ENCODE results near the gene SPP2. TPM values are rescaled to one million over a fixed set of nuclear protein-coding genes. Genes with fewer than 3 reads are reported as not detected.

SPP2 gene
- total and polyA plus RNA-seq, 9 of the 15 experiments (the other 6 are each of a cell fraction or from before 2014, with no cell fraction given): not detected

GRCh38 chr2:234075518-234075915 lies 25.0 kb downstream of the SPP2 start:
- POLR2A ChIA-PET: interaction anchor here (0.6 kb wide), 2 partner anchors 8 to 321 kb away, joined by 3 read pairs; no protein-coding TSS in a partner anchor

GRCh38 chr2:234075947-234076346 lies 25.4 kb downstream of the SPP2 start:
- ChIA-PET POLR2A (interaction anchor here (0.6 kb wide), 2 partner anchors 9 to 321 kb away, joined by 3 read pairs; no protein-coding TSS in a partner anchor), CTCF (ENCODE audit: low intra/inter-chr PET ratio) (no interaction called here)
- whole genome bisulfite sequencing (ENCODE audit: insufficient coverage, low coverage, missing lambda C conversion rate): 2% methylated on average over 8 of the region's 8 CpGs
- TF ChIP-seq CREB3L1 (IDR thresholded peaks at IDR 0.05; ENCODE audit: borderline replicate concordance, low read depth) (no peak), ZNF407 (IDR thresholded peaks at IDR 0.05; ENCODE audit: low read depth) (no peak), ZNF232 (CRISPR knock-in tag; IDR thresholded peaks at IDR 0.05) (no peak), ZNF146 (CRISPR knock-in tag; IDR thresholded peaks at IDR 0.05; ENCODE audit: unreplicated experiment) (no peak)

More at GRCh38 chr2:234075518-234075915, 25.0 kb downstream of the SPP2 start:
- Histone ChIP-seq H3K9ac (ENCODE audit: insufficient read depth in 1 of 2, low read depth in 2 of 2, low read length in 2 of 2) (no peak overlapping the region), H4K20me1 (replicated peaks; ENCODE audit: control insufficient read depth, insufficient read depth, low read length) (no peaks in the 10 kb centered on the region), H3K4me3 (no peak overlapping the region), H3K79me2 (ENCODE audit: control insufficient read depth, insufficient read depth, low read length) (no peaks in the 10 kb centered on the region), H3K27ac (ENCODE audit: extremely low read depth, low read depth, low read length) (no peak overlapping the region), H3K9me3 (replicated peaks; ENCODE audit: control insufficient read depth, insufficient read depth, low read depth, low read length) (no peaks in the 10 kb centered on the region), H3K27me3 (ENCODE audit: control insufficient read depth in 2 of 2, insufficient read depth in 2 of 2, low read length in 2 of 2) (peaks cover 0 to 6% of the 10 kb centered on the region in 2 experiments; a peak in 2 of 5 replicates), H3K36me3 (ENCODE audit: control insufficient read depth, insufficient read depth, low read length) (no peaks in the 10 kb centered on the region), H3K4me1 (replicated peaks in 1 of 2; ENCODE audit: control insufficient read depth in 2 of 2, insufficient read depth in 2 of 2, low read length in 2 of 2) (no peaks in the 10 kb centered on the region), H3K9me1 (ENCODE audit: control insufficient read depth, insufficient read depth, low read length) (no peaks in the 10 kb centered on the region), H2AFZ (ENCODE audit: low read depth, low read length) (no peak overlapping the region), H3K4me2 (ENCODE audit: insufficient read depth, low read length) (no peak overlapping the region)
- 0% methylated on average over 1 of the region's 4 CpGs for whole genome bisulfite sequencing (ENCODE audit: insufficient coverage, low coverage, missing lambda C conversion rate)
- no peak for DNase-seq (ENCODE audit: extremely low read depth in 1 of 4, low spot score in 3 of 4)
- no peak for ATAC-seq
- TF ChIP-seq HDAC1 (IDR thresholded peaks at IDR 0.05) (no peak), DNMT1 (IDR thresholded peaks at IDR 0.05) (no peak), U2AF1 (optimal IDR thresholded peaks at IDR 0.05; ENCODE audit: low read depth, low read length) (no peak), XRCC4 (IDR thresholded peaks at IDR 0.05; ENCODE audit: extremely low read depth, insufficient read depth, insufficient read length) (no peak)
- CTCF ChIA-PET (ENCODE audit: low intra/inter-chr PET ratio): no interaction called here
- FAIRE-seq: no peak
- intact Hi-C loops (cut with micrococcal nuclease): no loop called here
- BruUV-seq (replicated peaks): no TSS peak
- in situ Hi-C loops (cut with MboI): no loop called here

More at GRCh38 chr2:234075947-234076346, 25.4 kb downstream of the SPP2 start:
- H3K79me2 ChIP-seq (ENCODE audit: control insufficient read depth, insufficient read depth, low read length): no peaks in the 10 kb centered on the region
- no peaks in the 10 kb centered on the region for H3K9me1 ChIP-seq (ENCODE audit: control insufficient read depth, insufficient read depth, low read length)
- intact Hi-C loops (cut with micrococcal nuclease) (no loop called here), in situ Hi-C loops (cut with MboI) (no loop called here)
- FAIRE-seq (no peak), DNase-seq (ENCODE audit: extremely low read depth in 1 of 4, low spot score in 3 of 4) (no peak), ATAC-seq (no peak)
- BruUV-seq (replicated peaks): no TSS peak
- no peaks in the 10 kb centered on the region for H3K4me1 ChIP-seq (replicated peaks in 1 of 2; ENCODE audit: control insufficient read depth in 2 of 2, insufficient read depth in 2 of 2, low read length in 2 of 2)
- no peaks in the 10 kb centered on the region for H4K20me1 ChIP-seq (replicated peaks; ENCODE audit: control insufficient read depth, insufficient read depth, low read length)
- H3K27ac ChIP-seq (ENCODE audit: extremely low read depth, low read depth, low read length): no peak overlapping the region
- H3K9me3 ChIP-seq (replicated peaks; ENCODE audit: control insufficient read depth, insufficient read depth, low read depth, low read length): no peaks in the 10 kb centered on the region
- peaks cover 0 to 6% of the 10 kb centered on the region in 2 experiments; a peak in 2 of 5 replicates for H3K27me3 ChIP-seq (ENCODE audit: control insufficient read depth in 2 of 2, insufficient read depth in 2 of 2, low read length in 2 of 2)
- no peak overlapping the region for H2AFZ ChIP-seq (ENCODE audit: low read depth, low read length)
- no peaks in the 10 kb centered on the region for H3K36me3 ChIP-seq (ENCODE audit: control insufficient read depth, insufficient read depth, low read length)
- H3K9ac ChIP-seq (ENCODE audit: insufficient read depth in 1 of 2, low read depth in 2 of 2, low read length in 2 of 2): no peak overlapping the region
- H3K4me3 ChIP-seq: no peak overlapping the region
- no peak overlapping the region for H3K4me2 ChIP-seq (ENCODE audit: insufficient read depth, low read length)

Data from K562 (cell line).